ENCODE data around the gene EEF1G.

The EEF1G gene

GRCh38 chr11:62540804-62541701 lies 32.6 kb downstream of the EEF1G start:
- peak; percentile 84 for DNase-seq (ENCODE audit: low spot score)

DNA sequence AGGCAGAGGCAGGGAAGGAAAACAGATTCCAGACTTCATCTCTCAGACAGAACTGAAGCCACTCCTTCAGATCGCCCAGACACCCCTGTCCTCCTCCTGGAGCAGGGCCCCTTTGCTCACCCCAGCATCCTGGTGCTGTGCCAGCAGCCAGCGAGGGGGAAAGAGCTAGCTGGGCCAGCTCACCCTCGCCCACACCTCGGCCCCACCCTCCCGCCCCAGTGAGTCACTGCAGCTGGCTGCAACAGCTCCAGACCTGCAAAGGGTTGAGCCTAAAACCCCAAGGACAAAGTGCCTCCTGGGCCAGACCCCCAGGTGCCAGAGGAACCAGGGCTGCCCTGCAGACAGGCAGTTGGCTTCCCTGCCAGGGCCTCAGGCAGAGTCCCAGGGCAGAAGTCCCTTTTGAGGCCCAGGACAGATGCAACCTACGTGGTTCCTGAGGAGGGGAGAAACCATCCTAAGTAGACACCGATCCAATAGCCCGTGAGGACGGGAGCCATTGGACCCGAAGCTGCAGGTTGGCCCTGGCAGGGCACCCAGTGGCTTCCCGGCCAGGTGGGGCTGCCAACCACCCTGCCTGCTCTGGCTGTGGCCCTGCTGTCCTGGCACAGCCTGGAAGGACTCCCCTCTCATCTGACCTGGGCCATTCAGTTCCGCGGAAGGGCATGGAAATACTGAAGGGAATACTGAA lies 34.3 kb downstream of the EEF1G start:
- DNase-seq (ENCODE audit: low spot score): peak; percentile 71

DNA sequence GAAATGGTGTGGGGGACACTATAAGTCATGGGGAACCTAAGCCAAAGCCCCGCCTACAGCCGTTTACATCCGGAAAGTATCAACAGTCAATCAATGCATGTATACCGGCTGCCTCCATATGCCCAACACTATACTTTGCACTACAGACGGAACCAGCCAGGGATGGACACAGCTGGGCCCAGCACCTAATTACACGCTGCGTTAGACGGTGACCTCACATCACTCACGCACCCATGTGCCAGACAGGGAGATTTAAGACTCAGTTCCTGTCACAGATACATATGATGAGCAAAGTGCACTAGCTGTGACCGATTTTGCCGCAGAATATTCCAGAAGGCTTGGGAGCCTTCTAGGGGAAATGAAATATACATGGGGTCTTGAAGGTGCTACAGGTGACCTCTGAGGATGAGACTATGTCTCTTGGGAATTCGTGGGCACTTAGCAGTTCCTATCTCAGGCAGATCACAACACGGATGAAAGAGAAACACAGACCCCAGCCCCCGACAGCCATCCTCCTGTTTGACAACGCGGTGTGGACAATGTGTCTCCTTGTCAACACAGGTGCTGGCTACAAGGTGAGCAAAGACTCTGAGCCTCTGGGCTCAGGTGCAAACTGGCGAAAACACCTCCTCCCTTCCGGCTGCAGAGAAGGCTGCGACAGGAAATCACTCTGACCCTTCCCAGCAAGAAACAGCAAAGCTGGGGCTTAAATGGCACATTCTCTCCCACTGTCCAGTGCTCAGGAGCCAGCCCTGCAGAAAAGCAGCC lies 35.0 kb downstream of the EEF1G start:
- DNase-seq (ENCODE audit: low spot score): no peak

- no peak for DNase-seq (ENCODE audit: low spot score)
These were observed 37.3 kb downstream of the EEF1G start for GRCh38 chr11:62536301-62536957.

DNA sequence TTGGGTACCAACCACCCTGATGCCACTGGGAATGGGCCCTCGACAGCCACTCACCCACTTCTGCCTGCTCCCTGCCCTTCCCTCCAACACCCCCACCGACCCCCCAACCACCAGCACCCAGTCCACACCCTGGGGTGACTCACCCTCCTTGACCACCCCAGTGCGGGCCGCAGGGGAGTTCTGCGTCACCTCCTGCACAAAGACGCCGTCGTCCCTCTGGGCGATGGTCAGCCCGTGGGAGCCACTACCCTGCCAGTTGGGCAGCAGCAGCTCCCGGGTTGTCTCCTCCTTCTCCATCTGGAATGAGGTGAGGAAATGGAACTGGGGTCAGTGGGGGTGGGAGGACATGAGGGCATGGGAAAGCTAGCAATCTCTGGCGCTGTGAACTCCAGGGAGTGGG lies 37.9 kb downstream of the EEF1G start:
- DNase-seq (ENCODE audit: low spot score): no peak

DNA sequence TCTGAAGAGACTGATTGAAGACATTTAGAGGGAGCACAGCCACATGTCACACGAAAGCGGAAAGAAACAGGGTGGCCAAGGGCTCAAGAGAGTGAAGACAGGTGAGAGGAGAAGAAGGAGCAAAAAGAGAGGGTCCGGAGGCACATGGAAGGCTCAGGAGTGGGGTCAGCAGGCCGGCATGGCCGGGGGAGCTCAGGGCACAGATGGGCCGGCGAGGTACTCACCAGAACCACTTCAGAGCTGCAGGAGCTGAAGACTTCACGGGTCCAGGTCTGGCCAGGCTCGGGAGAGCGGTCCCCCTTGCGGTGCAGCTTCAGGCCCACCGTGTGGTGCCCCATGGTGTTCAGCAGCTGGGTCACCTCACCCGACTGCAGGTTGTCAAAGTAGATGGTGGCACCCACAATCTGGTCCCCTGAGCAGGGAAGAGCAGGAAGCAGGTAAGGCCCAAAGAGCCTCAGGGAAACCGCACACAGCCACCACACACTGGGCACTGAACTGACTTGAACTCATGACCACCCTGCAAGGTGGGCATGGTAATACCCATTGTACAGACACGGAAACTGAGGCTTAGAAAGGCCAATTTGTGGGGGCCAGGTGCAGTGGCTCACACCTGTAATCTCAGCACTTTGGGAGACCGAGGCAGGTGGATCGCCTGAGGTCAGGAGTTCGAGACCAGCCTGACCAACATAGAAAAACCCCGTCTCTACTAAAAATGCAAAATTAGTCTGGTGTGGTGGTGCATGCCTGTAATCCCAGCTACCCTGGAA lies 38.7 kb downstream of the EEF1G start:
- no peak for DNase-seq (ENCODE audit: low spot score)

DNA sequence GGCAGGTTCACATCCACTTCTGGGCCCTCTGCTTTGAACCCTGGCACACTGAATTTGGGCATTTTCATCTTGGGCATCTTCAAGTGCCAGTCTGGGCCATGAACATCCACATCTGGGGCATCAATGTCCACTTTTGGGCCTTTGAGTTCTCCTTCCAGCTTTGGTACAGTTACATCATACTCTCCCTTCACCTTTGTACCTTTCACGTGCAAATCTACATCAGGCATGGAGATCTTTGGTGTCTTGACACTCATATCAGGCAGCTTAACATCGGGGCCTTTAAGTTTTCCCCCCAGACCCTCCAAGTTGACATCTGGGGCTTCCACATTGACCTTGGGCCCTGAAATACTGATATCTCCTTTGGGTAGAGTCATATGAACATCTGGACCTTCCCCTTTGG lies 41.6 kb downstream of the EEF1G start:
- DNase-seq (ENCODE audit: low spot score): no peak

- DNase-seq (ENCODE audit: low spot score): no peak
These were observed 56.8 kb downstream of the EEF1G start for GRCh38 chr11:62516736-62517371.

GRCh38 chr11:62514151-62514550 lies 59.5 kb downstream of the EEF1G start:
- no peak for DNase-seq (ENCODE audit: low spot score)

DNA sequence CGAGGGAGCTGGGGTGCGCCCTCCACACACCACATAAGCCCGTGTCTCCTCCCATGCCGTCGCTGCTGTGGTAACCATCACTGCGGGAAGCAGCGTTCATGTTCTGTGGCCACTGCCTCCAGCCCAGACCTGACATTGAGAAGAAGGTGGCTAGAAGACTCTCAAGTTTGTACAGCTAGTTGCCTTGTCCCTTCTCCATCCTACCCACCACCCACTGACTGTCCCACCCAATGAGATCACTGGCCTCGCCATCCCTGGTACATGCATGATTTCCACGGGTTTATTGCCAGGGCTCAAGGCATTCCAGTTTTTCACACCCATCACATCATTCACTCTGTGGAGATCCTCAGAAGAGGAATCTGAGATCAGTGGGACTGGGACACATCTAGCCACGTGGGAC lies 60.1 kb downstream of the EEF1G start:
- no peak for DNase-seq (ENCODE audit: low spot score)

- DNase-seq (ENCODE audit: low spot score): no peak
These were observed 60.7 kb downstream of the EEF1G start for GRCh38 chr11:62512961-62513360.
